KOPT-K1 (cell line): Measurements from ENCODE around the gene LRRN2.

Source experiments
- H3K27ac ChIP-seq: fragments of 200-600 bp; sonication (generic); 2 replicates; pipeline ENCODE4 v1.5.1; 2016; ENCODE audit warnings: antibody characterized with exemption, mild to moderate bottlenecking, low read depth, low read length; ENCODE audit not compliant: poor library complexity, severe bottlenecking
- H3K36me3 ChIP-seq: fragments of 200-600 bp; sonication (generic); 2 replicates; pipeline ENCODE4 v1.5.1; 2017; ENCODE audit warnings: antibody characterized with exemption, mild to moderate bottlenecking, low read length, moderate library complexity; ENCODE audit not compliant: insufficient read depth
- H3K9me3 ChIP-seq: fragments of 200-600 bp; sonication (generic); 2 replicates; pipeline ENCODE4 v1.5.1; 2017; ENCODE audit warnings: antibody characterized with exemption, low read length, mild to moderate bottlenecking; ENCODE audit not compliant: insufficient read depth, poor library complexity, severe bottlenecking

Gene LRRN2

DNA sequence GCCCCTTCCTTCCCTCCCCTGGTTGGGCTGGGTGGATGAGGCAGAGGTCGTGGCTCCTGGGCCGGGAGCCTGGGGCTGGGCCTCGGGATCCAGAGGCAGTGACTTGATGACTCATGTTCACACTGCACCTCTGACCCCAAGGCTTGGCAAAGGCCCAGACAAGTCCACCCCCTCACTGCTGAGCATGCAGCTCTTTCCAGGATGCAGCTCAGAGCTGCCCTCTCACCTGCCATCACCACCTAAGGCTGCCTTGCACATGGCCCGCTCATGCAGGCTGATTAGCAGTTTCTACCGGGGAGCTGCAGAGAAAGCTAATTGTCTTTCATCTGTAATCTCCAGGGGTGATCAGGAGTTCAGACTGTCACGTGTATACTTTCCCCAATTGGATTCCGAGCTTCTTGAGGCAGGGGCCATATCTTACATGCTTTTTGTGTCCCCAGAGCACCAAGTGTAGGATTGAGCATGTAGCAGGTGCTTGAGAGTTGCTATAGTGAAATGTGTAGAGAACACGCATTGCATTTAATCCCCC is 62.1 kb downstream of the LRRN2 start:
- H3K9me3 ChIP-seq: no peaks in the 10 kb centered on the region

GRCh38 chr1:204621996-204622395 is 63.5 kb downstream of the LRRN2 start:
- Histone ChIP-seq H3K27ac (no peak overlapping the region), H3K9me3 (no peaks in the 10 kb centered on the region), H3K36me3 (no peaks in the 10 kb centered on the region)

More for the DNA sequence above, 62.1 kb downstream of the LRRN2 start:
- Histone ChIP-seq H3K36me3 (no peaks in the 10 kb centered on the region), H3K27ac (no peak overlapping the region)

- no peak overlapping the region for H3K27ac ChIP-seq
- no peaks in the 10 kb centered on the region for H3K36me3 ChIP-seq
- H3K9me3 ChIP-seq: no peaks in the 10 kb centered on the region
These were observed 64.1 kb downstream of the LRRN2 start for GRCh38 chr1:204621396-204621795.

- H3K9me3 ChIP-seq: no peaks in the 10 kb centered on the region
- H3K27ac ChIP-seq: no peak overlapping the region
- no peaks in the 10 kb centered on the region for H3K36me3 ChIP-seq
These were observed 65.8 kb downstream of the LRRN2 start for GRCh38 chr1:204619721-204620120.

DNA sequence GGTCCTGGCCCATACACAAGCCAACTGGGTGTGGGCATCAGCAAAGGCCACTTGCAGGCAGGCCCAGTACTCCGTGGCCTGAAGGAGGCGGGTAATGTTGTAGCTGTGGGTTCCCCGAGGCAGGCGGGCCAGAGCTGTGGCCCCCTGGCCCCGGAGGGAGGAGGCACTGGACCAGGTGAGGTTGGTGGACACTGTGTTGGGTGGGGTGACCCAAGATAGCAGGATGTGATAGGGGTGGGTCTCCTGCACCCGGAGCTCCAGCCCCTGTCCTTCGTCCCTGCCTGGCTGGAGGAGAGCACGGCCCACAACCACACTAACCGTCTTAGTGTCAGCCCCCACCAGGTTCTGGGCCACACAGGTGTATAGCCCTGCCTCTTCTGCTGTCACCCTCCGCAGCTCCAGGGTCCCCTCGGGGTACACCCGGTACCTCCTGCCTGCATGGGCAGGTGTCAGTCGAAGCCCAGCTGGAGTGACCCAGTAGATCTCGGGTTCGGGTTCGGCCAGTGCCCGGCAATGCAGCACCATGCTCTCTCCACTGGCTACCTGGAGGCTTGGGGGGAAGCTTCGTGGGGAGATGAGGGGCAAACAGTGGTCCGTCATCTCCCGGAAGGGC is 67.3 kb downstream of the LRRN2 start:
- no peaks in the 10 kb centered on the region for H3K9me3 ChIP-seq
- H3K36me3 ChIP-seq: no peaks in the 10 kb centered on the region
- H3K27ac ChIP-seq: no peak overlapping the region

DNA sequence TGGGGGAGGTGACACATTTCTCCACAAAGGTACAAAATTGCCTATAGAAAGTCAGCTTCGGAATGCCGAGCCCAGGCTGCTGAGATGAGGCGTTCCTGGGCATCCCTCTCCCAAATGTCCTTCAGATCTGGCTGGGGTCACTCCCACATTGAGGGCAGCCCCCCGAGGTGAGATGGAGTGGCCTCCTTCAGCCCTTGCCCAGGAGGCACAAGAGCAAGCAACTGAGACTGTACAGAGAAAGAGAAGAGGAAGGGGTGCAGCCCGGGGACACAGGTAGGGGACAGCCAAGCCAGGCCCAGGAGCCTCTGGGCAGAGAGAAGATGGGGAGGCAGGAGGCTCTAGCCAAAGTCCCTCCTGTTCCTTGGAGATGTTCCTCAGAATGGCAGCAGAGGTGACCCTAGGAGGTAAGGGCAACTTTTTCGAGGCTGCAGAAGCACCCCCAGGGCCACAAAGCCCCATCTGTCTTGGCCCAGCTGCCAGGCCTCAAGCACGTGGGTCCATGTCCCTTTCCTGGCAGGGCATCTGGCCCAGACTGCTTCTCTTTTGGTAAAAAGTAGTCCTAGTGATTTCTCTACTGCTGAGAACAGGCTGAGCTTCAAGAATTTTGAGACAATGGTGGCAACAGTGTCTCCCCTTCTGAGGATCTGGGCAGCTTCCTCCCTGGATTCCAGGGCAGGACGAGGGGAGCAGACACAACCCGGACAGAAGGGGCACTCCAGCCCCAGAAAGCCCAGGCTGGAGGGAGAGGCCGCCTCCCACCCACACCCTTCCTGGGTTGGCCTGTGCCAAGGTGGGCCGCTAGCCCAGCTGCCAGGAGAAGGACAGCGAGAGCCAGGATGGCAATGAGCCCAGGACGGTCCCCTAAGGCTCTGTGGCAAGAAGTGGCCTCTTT is 68.0 kb downstream of the LRRN2 start:
- Histone ChIP-seq H3K36me3 (no peaks in the 10 kb centered on the region), H3K27ac (no peak overlapping the region), H3K9me3 (no peaks in the 10 kb centered on the region)

GRCh38 chr1:204616641-204617040 is 68.9 kb downstream of the LRRN2 start:
- H3K9me3 ChIP-seq: no peaks in the 10 kb centered on the region
- H3K27ac ChIP-seq: no peak overlapping the region
- no peaks in the 10 kb centered on the region for H3K36me3 ChIP-seq

DNA sequence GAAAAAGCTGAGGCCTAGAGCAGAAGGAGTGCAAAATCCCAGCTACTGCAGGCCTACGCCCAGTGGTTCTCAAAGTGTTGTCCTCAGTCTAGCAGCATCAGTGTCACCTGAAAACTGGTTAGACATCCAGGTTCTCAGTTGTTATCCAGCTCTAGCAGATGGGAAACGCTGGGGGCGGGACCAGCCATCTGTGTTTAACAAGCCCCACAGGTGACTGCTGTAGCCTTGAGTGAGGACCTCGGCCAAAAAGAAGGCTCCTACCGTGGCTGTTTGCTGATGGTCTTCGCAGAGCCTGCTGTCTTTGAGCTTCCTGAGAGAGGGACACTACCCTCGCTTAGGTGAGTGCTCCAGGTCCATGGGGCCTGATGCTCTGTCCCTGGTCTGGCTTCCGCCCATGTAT is 69.7 kb downstream of the LRRN2 start:
- Histone ChIP-seq H3K9me3 (no peaks in the 10 kb centered on the region), H3K27ac (no peak overlapping the region)

DNA sequence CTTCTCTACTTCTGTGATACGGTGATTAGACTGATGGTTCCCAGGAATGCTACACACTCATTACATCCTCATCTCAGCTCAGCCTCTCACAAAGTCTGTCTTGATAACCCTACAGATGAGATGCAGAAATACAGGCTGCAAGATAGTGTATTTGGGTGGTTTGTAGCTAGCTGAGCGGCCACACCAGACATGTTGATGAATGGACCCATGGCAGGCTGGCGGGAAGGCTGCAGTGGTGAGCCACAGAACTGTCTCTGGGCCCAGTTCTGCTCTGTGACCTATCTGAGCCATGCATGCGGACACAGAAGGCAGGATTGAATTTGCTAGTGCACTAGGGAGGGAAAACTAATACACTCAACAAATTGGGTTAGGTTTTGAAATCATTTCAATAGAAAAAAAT is 71.9 kb downstream of the LRRN2 start:
- H3K9me3 ChIP-seq: no peaks in the 10 kb centered on the region
- no peaks in the 10 kb centered on the region for H3K36me3 ChIP-seq
- no peak overlapping the region for H3K27ac ChIP-seq

More for the DNA sequence above, 69.7 kb downstream of the LRRN2 start:
- no peaks in the 10 kb centered on the region for H3K36me3 ChIP-seq

DNA sequence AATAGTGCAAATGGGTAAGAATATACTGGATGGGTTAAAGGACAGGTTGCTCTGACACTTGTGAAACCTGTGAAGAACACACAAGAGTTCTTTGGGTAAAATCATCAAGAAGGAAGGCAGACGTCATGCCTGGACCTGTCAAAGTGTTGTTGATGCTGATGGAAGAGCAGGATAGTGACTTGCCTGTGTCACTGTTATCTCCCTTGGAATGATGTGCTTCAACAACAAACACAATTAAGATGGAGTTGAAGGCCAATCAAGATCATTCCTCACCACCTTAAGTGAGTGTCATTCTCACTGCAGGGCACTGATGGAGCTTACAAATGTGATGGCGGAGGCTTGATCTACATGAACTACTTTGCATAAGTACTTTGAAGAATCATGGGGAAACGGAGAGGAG is 73.2 kb downstream of the LRRN2 start:
- Histone ChIP-seq H3K27ac (no peak overlapping the region), H3K36me3 (no peaks in the 10 kb centered on the region), H3K9me3 (no peaks in the 10 kb centered on the region)

DNA sequence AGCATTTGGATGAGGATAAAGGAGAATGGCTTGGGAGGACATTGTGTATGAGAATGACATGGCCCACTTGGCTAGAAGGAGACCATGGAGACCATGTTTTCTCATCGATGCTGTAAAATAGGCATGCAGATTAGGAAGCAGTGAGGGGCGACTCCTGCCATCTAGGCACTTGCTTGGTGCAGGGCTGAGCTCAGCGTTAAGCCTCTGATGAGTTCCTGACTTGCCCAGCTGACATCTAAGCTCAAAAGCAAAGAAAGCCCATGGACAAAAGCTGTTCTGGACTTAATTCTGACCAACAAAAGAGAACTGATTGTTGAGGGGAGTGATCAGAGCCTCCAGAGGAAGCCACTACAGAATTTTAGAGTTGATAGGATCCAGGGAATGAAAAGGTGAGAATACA is 74.5 kb downstream of the LRRN2 start:
- H3K27ac ChIP-seq: no peak overlapping the region
- H3K36me3 ChIP-seq: no peaks in the 10 kb centered on the region
- H3K9me3 ChIP-seq: no peaks in the 10 kb centered on the region

- no peaks in the 10 kb centered on the region for H3K36me3 ChIP-seq
- H3K27ac ChIP-seq: no peak overlapping the region
- no peaks in the 10 kb centered on the region for H3K9me3 ChIP-seq
These were observed 77.6 kb downstream of the LRRN2 start for GRCh38 chr1:204607910-204608309.

DNA sequence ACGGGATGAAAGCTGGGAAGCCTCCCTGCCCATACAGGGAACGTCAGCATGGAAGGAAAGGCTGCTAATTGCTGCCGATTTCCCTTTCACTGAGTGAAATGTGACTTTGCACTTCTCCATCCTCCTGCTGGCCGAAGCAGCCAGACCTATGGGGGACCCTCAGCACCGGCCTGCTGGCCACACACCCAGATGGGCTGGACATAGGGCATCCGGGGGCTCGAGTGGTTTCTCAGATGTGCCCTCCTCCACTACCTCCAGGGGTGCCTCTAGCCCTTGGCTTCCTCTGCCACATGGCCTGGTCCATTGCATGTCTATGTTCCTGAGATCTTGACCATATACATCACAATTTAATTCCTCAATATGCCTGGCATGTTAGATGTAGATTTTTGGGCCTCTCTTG is 79.7 kb downstream of the LRRN2 start:
- Histone ChIP-seq H3K27ac (no peak overlapping the region), H3K36me3 (no peaks in the 10 kb centered on the region), H3K9me3 (no peaks in the 10 kb centered on the region)

- H3K9me3 ChIP-seq: no peaks in the 10 kb centered on the region
- no peaks in the 10 kb centered on the region for H3K36me3 ChIP-seq
- no peak overlapping the region for H3K27ac ChIP-seq
These were observed 82.5 kb downstream of the LRRN2 start for GRCh38 chr1:204602871-204603542.

- no peak overlapping the region for H3K27ac ChIP-seq
- H3K36me3 ChIP-seq: no peaks in the 10 kb centered on the region
- no peaks in the 10 kb centered on the region for H3K9me3 ChIP-seq
These were observed 83.4 kb downstream of the LRRN2 start for GRCh38 chr1:204602111-204602579.
